HEK293 (cell line): Measurements from ENCODE around the gene NUP85.

ENCODE experiments used
- EGR2 ChIP-seq: fragments of 450-650 bp; formaldehyde crosslinking; IDR thresholded peaks from 2 replicates; pipeline ENCODE4 v1.5.1; 2016; ENCODE audit warnings: low read depth, missing biosample characterization, missing genetic modification characterization
- GFI1B ChIP-seq: fragments of 450-650 bp; formaldehyde crosslinking; IDR thresholded peaks from 2 replicates; pipeline ENCODE4 v1.5.1; 2016; ENCODE audit warnings: missing biosample characterization, missing genetic modification characterization
- KLF7 ChIP-seq: fragments of 450-650 bp; formaldehyde crosslinking; IDR thresholded peaks from 2 replicates; pipeline ENCODE4 v1.5.1; 2016; ENCODE audit warnings: missing biosample characterization, missing genetic modification characterization, borderline replicate concordance
- SP2 ChIP-seq: fragments of 450-650 bp; formaldehyde crosslinking; IDR thresholded peaks from 2 replicates; pipeline ENCODE4 v1.5.1; 2016; ENCODE audit warnings: missing biosample characterization, missing genetic modification characterization
- WT1 ChIP-seq: fragments of 450-650 bp; formaldehyde crosslinking; IDR thresholded peaks from 2 replicates; pipeline ENCODE4 v1.5.1; 2016; ENCODE audit warnings: missing biosample characterization, missing genetic modification characterization
- ZBTB21 ChIP-seq: fragments of 450-650 bp; formaldehyde crosslinking; IDR thresholded peaks from 2 replicates; pipeline ENCODE4 v1.5.1; 2017; ENCODE audit warnings: missing biosample characterization, missing genetic modification characterization
- ZBTB48 ChIP-seq: fragments of 450-650 bp; formaldehyde crosslinking; IDR thresholded peaks from 2 replicates; pipeline ENCODE4 v1.5.1; 2016; ENCODE audit warnings: missing biosample characterization, missing genetic modification characterization
- ZEB2 ChIP-seq: fragments of 450-650 bp; formaldehyde crosslinking; IDR thresholded peaks from 2 replicates; pipeline ENCODE4 v1.5.1; 2016; ENCODE audit warnings: missing biosample characterization, missing genetic modification characterization
- ZNF114 ChIP-seq: fragments of 450-650 bp; formaldehyde crosslinking; IDR thresholded peaks from 2 replicates; pipeline ENCODE4 v1.5.0; 2017; ENCODE audit warnings: missing biosample characterization, missing genetic modification characterization
- ZNF169 ChIP-seq: fragments of 450-650 bp; formaldehyde crosslinking; IDR thresholded peaks from 2 replicates; pipeline ENCODE4 v1.5.1; 2016; ENCODE audit warnings: missing biosample characterization, missing genetic modification characterization
- ZNF292 ChIP-seq: fragments of 450-650 bp; formaldehyde crosslinking; IDR thresholded peaks from 2 replicates; pipeline ENCODE4 v1.5.1; 2016; ENCODE audit warnings: low read depth, missing biosample characterization, missing genetic modification characterization, borderline replicate concordance
- ZNF501 ChIP-seq: fragments of 450-650 bp; formaldehyde crosslinking; IDR thresholded peaks from 2 replicates; pipeline ENCODE4 v1.5.1; 2016; ENCODE audit warnings: missing biosample characterization, missing genetic modification characterization
- ZNF558 ChIP-seq: fragments of 450-650 bp; formaldehyde crosslinking; IDR thresholded peaks from 2 replicates; pipeline ENCODE4 v1.5.1; 2016; ENCODE audit warnings: missing biosample characterization, missing genetic modification characterization
- ZNF629 ChIP-seq: fragments of 450-650 bp; formaldehyde crosslinking; IDR thresholded peaks from 2 replicates; pipeline ENCODE4 v1.5.1; 2017; ENCODE audit warnings: missing biosample characterization, missing genetic modification characterization
- ZNF670 ChIP-seq: fragments of 450-650 bp; formaldehyde crosslinking; IDR thresholded peaks from 2 replicates; pipeline ENCODE4 v1.5.1; 2016; ENCODE audit warnings: missing biosample characterization, missing genetic modification characterization, low read depth
- ZNF747 ChIP-seq: fragments of 450-650 bp; formaldehyde crosslinking; IDR thresholded peaks from 2 replicates; pipeline ENCODE4 v1.5.1; 2016; ENCODE audit warnings: missing biosample characterization, missing genetic modification characterization
- ZNF791 ChIP-seq: fragments of 450-650 bp; formaldehyde crosslinking; IDR thresholded peaks from 2 replicates; pipeline ENCODE4 v1.5.1; 2016; ENCODE audit warnings: missing biosample characterization, missing genetic modification characterization
- ZSCAN23 ChIP-seq: fragments of 450-650 bp; formaldehyde crosslinking; IDR thresholded peaks from 2 replicates; pipeline ENCODE4 v1.5.1; 2016; ENCODE audit warnings: missing biosample characterization, missing genetic modification characterization
- ZSCAN30 ChIP-seq: fragments of 450-650 bp; IDR thresholded peaks from 2 replicates; pipeline ENCODE4 v1.5.1; 2018; ENCODE audit warnings: missing biosample characterization, mild to moderate bottlenecking, missing genetic modification characterization, moderate library complexity
- TF ChIP-seq, protein P1 (sequence below): fragments of 450-650 bp; formaldehyde crosslinking; IDR thresholded peaks from 2 replicates; pipeline ENCODE4 v1.5.1; 2016; ENCODE audit warnings: missing biosample characterization, missing genetic modification characterization
- TF ChIP-seq, protein P2 (sequence below): fragments of 450-650 bp; formaldehyde crosslinking; IDR thresholded peaks from 2 replicates; pipeline ENCODE4 v1.5.1; 2016; ENCODE audit warnings: missing biosample characterization, missing genetic modification characterization
- TF ChIP-seq, protein P3 (sequence below): fragments of 450-650 bp; formaldehyde crosslinking; optimal IDR thresholded peaks from 2 replicates; pipeline ENCODE3; 2016; ENCODE audit warnings: missing biosample characterization, mild to moderate bottlenecking, missing genetic modification characterization
- TF ChIP-seq, protein P4 (sequence below): fragments of 450-650 bp; formaldehyde crosslinking; IDR thresholded peaks from 2 replicates; pipeline ENCODE4 v1.5.1; 2016; ENCODE audit warnings: missing biosample characterization, missing genetic modification characterization

The NUP85 gene

GRCh38 chr17:75273977-75274708 is 68.7 kb downstream of the NUP85 start (continued):
- TF ChIP-seq ZNF501 (tag by site-specific recombination) (no peak), ZNF791 (tag by site-specific recombination) (no peak), ZNF747 (tag by site-specific recombination) (no peak), SP2 (tag by site-specific recombination) (no peak; the same call in 1 of the 2 replicates), ZBTB48 (tag by site-specific recombination) (peak; percentile 64; the same call in 1 of the 2 replicates), ZSCAN23 (tag by site-specific recombination) (0 out of 2 replicates have a peak, but pooled peaks have one; percentile 65), ZNF558 (peak; percentile 97), ZEB2 (tag by site-specific recombination) (0 out of 2 replicates have a peak, but pooled peaks have one; percentile 21), ZNF629 (tag by site-specific recombination) (peak; percentile 90), WT1 (tag by site-specific recombination) (peak; percentile 43; the same call in 1 of the 2 replicates), ZNF292 (tag by site-specific recombination) (no peak), ZSCAN30 (no peak), ZNF670 (tag by site-specific recombination) (no peak), EGR2 (tag by site-specific recombination) (no peak), ZBTB21 (tag by site-specific recombination) (peak; percentile 83), ZNF169 (tag by site-specific recombination) (no peak; the same call in 1 of the 2 replicates), ZNF114 (tag by site-specific recombination) (no peak), GFI1B (no peak; the same call in 1 of the 2 replicates), KLF7 (no peak)
- TF ChIP-seq, protein P1, sequence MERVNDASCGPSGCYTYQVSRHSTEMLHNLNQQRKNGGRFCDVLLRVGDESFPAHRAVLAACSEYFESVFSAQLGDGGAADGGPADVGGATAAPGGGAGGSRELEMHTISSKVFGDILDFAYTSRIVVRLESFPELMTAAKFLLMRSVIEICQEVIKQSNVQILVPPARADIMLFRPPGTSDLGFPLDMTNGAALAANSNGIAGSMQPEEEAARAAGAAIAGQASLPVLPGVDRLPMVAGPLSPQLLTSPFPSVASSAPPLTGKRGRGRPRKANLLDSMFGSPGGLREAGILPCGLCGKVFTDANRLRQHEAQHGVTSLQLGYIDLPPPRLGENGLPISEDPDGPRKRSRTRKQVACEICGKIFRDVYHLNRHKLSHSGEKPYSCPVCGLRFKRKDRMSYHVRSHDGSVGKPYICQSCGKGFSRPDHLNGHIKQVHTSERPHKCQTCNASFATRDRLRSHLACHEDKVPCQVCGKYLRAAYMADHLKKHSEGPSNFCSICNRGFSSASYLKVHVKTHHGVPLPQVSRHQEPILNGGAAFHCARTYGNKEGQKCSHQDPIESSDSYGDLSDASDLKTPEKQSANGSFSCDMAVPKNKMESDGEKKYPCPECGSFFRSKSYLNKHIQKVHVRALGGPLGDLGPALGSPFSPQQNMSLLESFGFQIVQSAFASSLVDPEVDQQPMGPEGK (tag by site-specific recombination), result peak; percentile 62; the same call in 1 of the 2 replicates
- TF ChIP-seq, protein P2, sequence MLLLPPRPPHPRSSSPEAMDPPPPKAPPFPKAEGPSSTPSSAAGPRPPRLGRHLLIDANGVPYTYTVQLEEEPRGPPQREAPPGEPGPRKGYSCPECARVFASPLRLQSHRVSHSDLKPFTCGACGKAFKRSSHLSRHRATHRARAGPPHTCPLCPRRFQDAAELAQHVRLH (tag by site-specific recombination), result no peak
- TF ChIP-seq, protein P3, sequence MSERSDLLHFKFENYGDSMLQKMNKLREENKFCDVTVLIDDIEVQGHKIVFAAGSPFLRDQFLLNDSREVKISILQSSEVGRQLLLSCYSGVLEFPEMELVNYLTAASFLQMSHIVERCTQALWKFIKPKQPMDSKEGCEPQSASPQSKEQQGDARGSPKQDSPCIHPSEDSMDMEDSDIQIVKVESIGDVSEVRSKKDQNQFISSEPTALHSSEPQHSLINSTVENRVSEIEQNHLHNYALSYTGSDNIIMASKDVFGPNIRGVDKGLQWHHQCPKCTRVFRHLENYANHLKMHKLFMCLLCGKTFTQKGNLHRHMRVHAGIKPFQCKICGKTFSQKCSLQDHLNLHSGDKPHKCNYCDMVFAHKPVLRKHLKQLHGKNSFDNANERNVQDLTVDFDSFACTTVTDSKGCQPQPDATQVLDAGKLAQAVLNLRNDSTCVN (tag by site-specific recombination), result no peak
- TF ChIP-seq, protein P4, sequence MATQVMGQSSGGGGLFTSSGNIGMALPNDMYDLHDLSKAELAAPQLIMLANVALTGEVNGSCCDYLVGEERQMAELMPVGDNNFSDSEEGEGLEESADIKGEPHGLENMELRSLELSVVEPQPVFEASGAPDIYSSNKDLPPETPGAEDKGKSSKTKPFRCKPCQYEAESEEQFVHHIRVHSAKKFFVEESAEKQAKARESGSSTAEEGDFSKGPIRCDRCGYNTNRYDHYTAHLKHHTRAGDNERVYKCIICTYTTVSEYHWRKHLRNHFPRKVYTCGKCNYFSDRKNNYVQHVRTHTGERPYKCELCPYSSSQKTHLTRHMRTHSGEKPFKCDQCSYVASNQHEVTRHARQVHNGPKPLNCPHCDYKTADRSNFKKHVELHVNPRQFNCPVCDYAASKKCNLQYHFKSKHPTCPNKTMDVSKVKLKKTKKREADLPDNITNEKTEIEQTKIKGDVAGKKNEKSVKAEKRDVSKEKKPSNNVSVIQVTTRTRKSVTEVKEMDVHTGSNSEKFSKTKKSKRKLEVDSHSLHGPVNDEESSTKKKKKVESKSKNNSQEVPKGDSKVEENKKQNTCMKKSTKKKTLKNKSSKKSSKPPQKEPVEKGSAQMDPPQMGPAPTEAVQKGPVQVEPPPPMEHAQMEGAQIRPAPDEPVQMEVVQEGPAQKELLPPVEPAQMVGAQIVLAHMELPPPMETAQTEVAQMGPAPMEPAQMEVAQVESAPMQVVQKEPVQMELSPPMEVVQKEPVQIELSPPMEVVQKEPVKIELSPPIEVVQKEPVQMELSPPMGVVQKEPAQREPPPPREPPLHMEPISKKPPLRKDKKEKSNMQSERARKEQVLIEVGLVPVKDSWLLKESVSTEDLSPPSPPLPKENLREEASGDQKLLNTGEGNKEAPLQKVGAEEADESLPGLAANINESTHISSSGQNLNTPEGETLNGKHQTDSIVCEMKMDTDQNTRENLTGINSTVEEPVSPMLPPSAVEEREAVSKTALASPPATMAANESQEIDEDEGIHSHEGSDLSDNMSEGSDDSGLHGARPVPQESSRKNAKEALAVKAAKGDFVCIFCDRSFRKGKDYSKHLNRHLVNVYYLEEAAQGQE (tag by site-specific recombination), result peak; percentile 97
